GM10248 (cell line): ENCODE data around the gene ULK4.
"Not testable (repeated sequence)": the region's sequence is repeated elsewhere in the genome, so short reads cannot be mapped to it uniquely, and the experiment has no call there.

ENCODE experiments used
- CTCF ChIA-PET: fragments of 300-600 bp; sonication (Branson Sonifier 250); formaldehyde crosslinking; extraction: SDS; loops from one replicate; lab custom pipeline; 2021; ENCODE audit warnings: antibody characterized with exemption; lab: Yijun Ruan, JAX
- POLR2A ChIA-PET: fragments of 350-650 bp; sonication (Branson Sonifier 250); formaldehyde crosslinking; extraction: SDS; loops from one replicate; lab custom pipeline; 2020; ENCODE audit warnings: antibody characterized with exemption; lab: Yijun Ruan, JAX
- DNase-seq: peaks from one replicate; pipeline ENCODE4 v3.0.0; 2012; ENCODE audit errors: extremely low spot score
- CTCF ChIP-seq: IDR thresholded peaks from 2 replicates; pipeline ENCODE4 v1.5.1; 2012; ENCODE audit warnings: mild to moderate bottlenecking, low read depth; ENCODE audit errors: extremely low read depth, missing control alignments, control extremely low read depth

ULK4 gene

GRCh38 chr3:41650406-41650805, 311.5 kb downstream of the ULK4 start:
- no peak for TF ChIP-seq CTCF
- no peak for DNase-seq
- ChIA-PET CTCF (interaction anchor here (1.6 kb wide), 1 partner anchor 9 kb away, joined by 3 read pairs; no protein-coding TSS in a partner anchor), POLR2A (no interaction called here)

GRCh38 chr3:41649129-41649739, 312.7 kb downstream of the ULK4 start:
- TF ChIP-seq CTCF: no peak
- ChIA-PET POLR2A (no interaction called here), CTCF (interaction anchor here (1.6 kb wide), 1 partner anchor 8 kb away, joined by 3 read pairs; no protein-coding TSS in a partner anchor)
- no peak for DNase-seq

GRCh38 chr3:41647730-41648129, 314.2 kb downstream of the ULK4 start:
- DNase-seq, CTCF ChIA-PET, POLR2A ChIA-PET: not testable (repeated sequence)

- ChIA-PET CTCF (no interaction called here), POLR2A (no interaction called here)
- TF ChIP-seq CTCF: no peak
- DNase-seq: no peak
These were observed 321.8 kb downstream of the ULK4 start for GRCh38 chr3:41640076-41640475.

- POLR2A ChIA-PET: no interaction called here
- CTCF ChIA-PET: no interaction called here
- DNase-seq: no peak
- TF ChIP-seq CTCF: no peak
These were observed 323.5 kb downstream of the ULK4 start for GRCh38 chr3:41638381-41638780.

GRCh38 chr3:41632700-41633099, 329.2 kb downstream of the ULK4 start:
- no peak for TF ChIP-seq CTCF
- CTCF ChIA-PET: no interaction called here
- POLR2A ChIA-PET: no interaction called here
- DNase-seq: no peak

GRCh38 chr3:41630708-41631107, 331.2 kb downstream of the ULK4 start:
- DNase-seq: no peak
- ChIA-PET POLR2A (no interaction called here), CTCF (no interaction called here)
- no peak for TF ChIP-seq CTCF
